Thoracic aorta endothelial cell (primary cell): ENCODE measurements around the gene DHRS3. TPM values are rescaled to one million over a fixed set of nuclear protein-coding genes. Genes with fewer than 3 reads are reported as not detected.

Source experiments
- small RNA-seq: library from RNA; depleted of rRNA; stranded (forward); fragments of <200 nt; gene quantifications from one replicate; pipeline ENCODE3, GENCODE V24; 2012
- total RNA-seq: library from RNA; depleted of rRNA; stranded (reverse); fragments of >200 nt; gene quantifications from 2 replicates; pipeline ENCODE4 v1.2.3, GENCODE V29; 2012

DHRS3 gene
- total RNA-seq, result 24.5 and 26.3 TPM in 2 replicates

GRCh38 chr1:12617901-12618660 is at the start of gene DHRS3:
Gene DHRS3 (minus strand): TSS chr1:12618210. CDS start chr1:12617348, 862 bp downstream.

GRCh38 chr1:12643785-12644184 is 25.8 kb upstream of the DHRS3 start, which contains the start of gene AADACL4:
Gene AADACL4 (plus strand): TSS chr1:12644085. CDS start chr1:12644547, 462 bp downstream.

Small RNA genes lying within 50 kb of the gene (small RNA-seq; reads per million reads assigned to genes)
- gene MIR6730 (not detected), gene RNU6ATAC18P (not detected)

Other genes starting within 250 kb of the DHRS3 start
- not detected in 2 replicates for gene AADACL4, start 25.9 kb upstream of the DHRS3 start, total RNA-seq
- not detected in 2 replicates for gene AADACL3, start 97.9 kb upstream of the DHRS3 start, total RNA-seq
- not detected in 2 replicates for gene CFAP107, start 128.0 kb upstream of the DHRS3 start, total RNA-seq
- gene PRAMEF12, start 155.5 kb upstream of the DHRS3 start, total RNA-seq, result not detected in 2 replicates
- gene PRAMEF1, start 173.2 kb upstream of the DHRS3 start, total RNA-seq, result not detected in 2 replicates
- gene PRAMEF11, start 213.2 kb upstream of the DHRS3 start, total RNA-seq, result not detected in 2 replicates
- not detected in 2 replicates for gene HNRNPCL1, start 230.5 kb upstream of the DHRS3 start, total RNA-seq
- not detected in 2 replicates for gene PRAMEF2, start 238.9 kb upstream of the DHRS3 start, total RNA-seq